ENCODE data around the gene TAGAP. TPM values are rescaled to one million over a fixed set of nuclear protein-coding genes. Genes with fewer than 3 reads are reported as not detected.

Gene TAGAP
- total and polyA plus RNA-seq, 9 of the 15 experiments (the other 6 are each of a cell fraction or from before 2014, with no cell fraction given) = 0.07 TPM; not detected in 8

- ATAC-seq = peak; percentile 61
- no peaks in the 10 kb centered on the region for H3K9me3 ChIP-seq (replicated peaks; ENCODE audit: control insufficient read depth, insufficient read depth, low read depth, low read length)
- no peaks in the 10 kb centered on the region for H3K79me2 ChIP-seq (ENCODE audit: control insufficient read depth, insufficient read depth, low read length)
- H3K27me3 ChIP-seq (ENCODE audit: control insufficient read depth in 2 of 2, insufficient read depth in 2 of 2, low read length in 2 of 2) = peaks cover 15 to 22% of the 10 kb centered on the region in 2 experiments; a peak in 3 of 5 replicates
- DNase-seq (ENCODE audit: extremely low read depth in 1 of 4, low spot score in 3 of 4) = peak in 2 of 4 experiments; percentile 31 to 35
- H3K27ac ChIP-seq (ENCODE audit: extremely low read depth, low read depth, low read length) = no peak overlapping the region
- H3K4me2 ChIP-seq (ENCODE audit: insufficient read depth, low read length) = no peak overlapping the region
- ChIA-PET CTCF (ENCODE audit: low intra/inter-chr PET ratio) (interaction anchor here (0.5 to 1.4 kb wide), 5 partner anchors 96 to 1447 kb away, joined by 3 to 4 read pairs (median 3); no protein-coding TSS in a partner anchor), POLR2A (interaction anchor here (1.0 kb wide), 1 partner anchor 9 kb away, joined by 7 read pairs; the partner anchor contains the start of gene RSPH3)
- in situ Hi-C loops (cut with MboI) = no loop called here
- no peak overlapping the region for H3K9ac ChIP-seq (ENCODE audit: insufficient read depth in 1 of 2, low read depth in 2 of 2, low read length in 2 of 2)
- H4K20me1 ChIP-seq (replicated peaks; ENCODE audit: control insufficient read depth, insufficient read depth, low read length) = no peaks in the 10 kb centered on the region
- peaks cover 7 to 8% of the 10 kb centered on the region in 2 experiments; a peak in 3 of 5 replicates for H3K4me1 ChIP-seq (replicated peaks in 1 of 2; ENCODE audit: control insufficient read depth in 2 of 2, insufficient read depth in 2 of 2, low read length in 2 of 2)
- WGBS (ENCODE audit: insufficient coverage, low coverage, missing lambda C conversion rate) = 6% methylated on average over 10 of the region's 10 CpGs
- H3K9me1 ChIP-seq (ENCODE audit: control insufficient read depth, insufficient read depth, low read length) = no peaks in the 10 kb centered on the region
- H3K4me3 ChIP-seq = no peak overlapping the region
- FAIRE-seq = peak; percentile 81
- BruUV-seq (replicated peaks) = no TSS peak
- H2AFZ ChIP-seq (ENCODE audit: low read depth, low read length) = no peak overlapping the region
- intact Hi-C loops (cut with micrococcal nuclease) = loop anchor here (1.0 kb wide), 2 partner anchors 96 to 126 kb away; no protein-coding TSS in a partner anchor
- no peaks in the 10 kb centered on the region for H3K36me3 ChIP-seq (ENCODE audit: control insufficient read depth, insufficient read depth, low read length)
- TF ChIP-seq RAD21 (CRISPR knock-in tag; conservative IDR thresholded peaks at IDR 0.05 in 1 of 2, IDR thresholded peaks at IDR 0.05 in 1 of 2) (peak; percentile 65 to 72), DEAF1 (CRISPR knock-in tag; IDR thresholded peaks at IDR 0.05) (0 out of 2 replicates have a peak, but pooled peaks have one; percentile 36), HBP1 (CRISPR knock-in tag; IDR thresholded peaks at IDR 0.05) (no peak), ZNF277 (CRISPR knock-in tag; IDR thresholded peaks at IDR 0.05; ENCODE audit: borderline replicate concordance) (no peak), KLF16 (IDR thresholded peaks at IDR 0.05) (no peak), EHMT2 (IDR thresholded peaks at IDR 0.05) (no peak), RBM22 (IDR thresholded peaks at IDR 0.05; ENCODE audit: low read depth, low read length, poor library complexity, severe bottlenecking) (no peak), ZZZ3 (IDR thresholded peaks at IDR 0.05) (no peak), ZNF584 (CRISPR knock-in tag; IDR thresholded peaks at IDR 0.05; ENCODE audit: low read depth) (no peak), CTCF (IDR thresholded peaks at IDR 0.05 in 2 of 3, conservative IDR thresholded peaks at IDR 0.05 in 1 of 3; ENCODE audit: insufficient read depth in 2 of 3, low read depth in 1 of 3, low read length in 3 of 3) (peak; percentile 46 to 70 (median 50); a peak in 4 of 6 replicates), MEF2D (tag; conservative IDR thresholded peaks at IDR 0.05; ENCODE audit: low read depth) (no peak), SMAD1 (IDR thresholded peaks at IDR 0.05; ENCODE audit: low read depth, low read length, partially characterized antibody) (no peak), DACH1 (IDR thresholded peaks at IDR 0.05; ENCODE audit: partially characterized antibody) (peak; percentile 6), ZNF224 (CRISPR knock-in tag; IDR thresholded peaks at IDR 0.05) (no peak), SIRT6 (IDR thresholded peaks at IDR 0.05; ENCODE audit: low read depth, low read length) (no peak)
These were observed 36.0 kb downstream of the TAGAP start for GRCh38 chr6:159008656-159009288.
